IMR-90 (cell line): ENCODE results near the gene LINGO1. TPM values are rescaled to one million over a fixed set of nuclear protein-coding genes. Genes with fewer than 3 reads are reported as not detected.

Source experiments
- ATAC-seq: fragments of 200-7000 bp; cut with Tn5 transposase; 2 replicates; pipeline ENCODE4 v1.9.1; 2020; ENCODE audit warnings: low read depth, mild to moderate bottlenecking, moderate library complexity
- BruUV-seq: library from RNA; stranded (reverse); fragments of 400-500 nt; replicated peaks from 2 replicates; lab custom pipeline; 2021; lab: Mats Ljungman, UMichigan
- CTCF ChIA-PET: fragments of 300-600 bp; formaldehyde crosslinking; extraction: SDS; loops from one replicate; lab custom pipeline; 2021; ENCODE audit warnings: antibody characterized with exemption; lab: Yijun Ruan, JAX
- POLR2A ChIA-PET: fragments of 300-600 bp; sonication (Branson Sonifier 250); formaldehyde crosslinking; loops from one replicate; lab custom pipeline; 2022; ENCODE audit warnings: antibody characterized with exemption; ENCODE audit not compliant: unreplicated experiment; lab: Charles Lee
- DNase-seq: peaks from one replicate; pipeline ENCODE4 v3.0.0; 2013
- H2AFZ ChIP-seq: replicated peaks from 2 replicates; pipeline ENCODE3; 2013; ENCODE audit warnings: low read length, mild to moderate bottlenecking; ENCODE audit not compliant: poor library complexity
- H2AK5ac ChIP-seq: 2 replicates; pipeline ENCODE4 v1.6.1; 2013; ENCODE audit warnings: low read depth, low read length, inconsistent platforms
- H2AK9ac ChIP-seq: replicated peaks from 2 replicates; pipeline ENCODE3; 2013; ENCODE audit warnings: mild to moderate bottlenecking, low read depth, low read length, moderate library complexity; ENCODE audit not compliant: poor library complexity
- H2BK120ac ChIP-seq: 2 replicates; pipeline ENCODE4 v1.6.1; 2013; ENCODE audit warnings: low read depth, low read length, inconsistent platforms
- H2BK15ac ChIP-seq: 3 replicates; pipeline ENCODE4 v1.6.1; 2013; ENCODE audit warnings: low read depth, low read length, inconsistent platforms
- H2BK20ac ChIP-seq: 2 replicates; pipeline ENCODE4 v1.6.1; 2013; ENCODE audit warnings: low read depth, mild to moderate bottlenecking, inconsistent platforms, low read length, moderate library complexity
- H2BK5ac ChIP-seq: 2 replicates; pipeline ENCODE4 v1.6.1; 2013; ENCODE audit warnings: mild to moderate bottlenecking, low read depth, low read length, inconsistent platforms; ENCODE audit not compliant: poor library complexity, severe bottlenecking
- H3K14ac ChIP-seq: replicated peaks from 2 replicates; pipeline ENCODE4 v1.6.1; 2013; ENCODE audit warnings: low read depth, low read length, inconsistent platforms
- H3K18ac ChIP-seq: 2 replicates; pipeline ENCODE4 v1.6.1; 2013; ENCODE audit warnings: low read depth, low read length, control low read depth
- H3K23ac ChIP-seq: 2 replicates; pipeline ENCODE4 v1.6.1; 2013; ENCODE audit warnings: low read depth, low read length, inconsistent platforms
- H3K27ac ChIP-seq: 2 replicates; pipeline ENCODE4 v1.5.1; 2013; ENCODE audit warnings: mild to moderate bottlenecking, control low read depth, low read length; ENCODE audit not compliant: insufficient read depth
- H3K27me3 ChIP-seq: 2 replicates; pipeline ENCODE4 v1.6.1; 2013; ENCODE audit warnings: low read length; ENCODE audit not compliant: control insufficient read depth, insufficient read depth
- H3K36me3 ChIP-seq: 2 replicates; pipeline ENCODE4 v1.6.1; 2013; ENCODE audit warnings: low read length, mixed read lengths; ENCODE audit not compliant: control insufficient read depth, insufficient read depth
- H3K4ac ChIP-seq: 2 replicates; pipeline ENCODE4 v1.6.1; 2013; ENCODE audit warnings: low read depth, low read length, inconsistent platforms
- H3K4me1 ChIP-seq: 2 replicates; pipeline ENCODE4 v1.6.1; 2013; ENCODE audit warnings: low read length, mixed read lengths; ENCODE audit not compliant: control insufficient read depth, insufficient read depth
- H3K4me2 ChIP-seq: 2 replicates; pipeline ENCODE4 v1.6.1; 2013; ENCODE audit warnings: low read depth, mild to moderate bottlenecking, control low read depth, low read length, moderate library complexity
- H3K4me3 ChIP-seq: 2 replicates; pipeline ENCODE4 v1.5.1; 2013; ENCODE audit warnings: low read depth, mild to moderate bottlenecking, control low read depth, low read length, moderate library complexity; ENCODE audit not compliant: insufficient read depth
- H3K56ac ChIP-seq: 2 replicates; pipeline ENCODE4 v1.6.1; 2013; ENCODE audit warnings: low read length, inconsistent platforms; ENCODE audit not compliant: insufficient read depth; ENCODE audit errors: extremely low read depth
- H3K79me1 ChIP-seq, 2 experiments: 2 replicates each; pipeline ENCODE4 v1.6.1; 2013; ENCODE audit warnings: low read length in 2 of 2, inconsistent platforms in 1 of 2, low read depth in 1 of 2
- H3K9ac ChIP-seq: 2 replicates; pipeline ENCODE4 v1.6.1; 2013; ENCODE audit warnings: low read depth, low read length, control low read depth
- H3K9me1 ChIP-seq: 2 replicates; pipeline ENCODE4 v1.6.1; 2013; ENCODE audit warnings: low read length, inconsistent platforms; ENCODE audit not compliant: insufficient read depth
- H3K9me3 ChIP-seq: 2 replicates; pipeline ENCODE4 v1.6.1; 2013; ENCODE audit warnings: low read length; ENCODE audit not compliant: control insufficient read depth, insufficient read depth
- H4K20me1 ChIP-seq: 2 replicates; pipeline ENCODE4 v1.6.1; 2013; ENCODE audit warnings: low read length, inconsistent platforms; ENCODE audit not compliant: insufficient read depth
- H4K5ac ChIP-seq: 2 replicates; pipeline ENCODE4 v1.6.1; 2013; ENCODE audit warnings: mild to moderate bottlenecking, low read depth, low read length, control low read depth
- H4K8ac ChIP-seq, 2 experiments: 2 replicates each; pipeline ENCODE4 v1.6.1; 2013; ENCODE audit warnings: low read depth in 2 of 2, low read length in 2 of 2, control low read depth in 1 of 2, inconsistent platforms in 1 of 2
- H4K91ac ChIP-seq: 2 replicates; pipeline ENCODE4 v1.6.1; 2013; ENCODE audit warnings: low read depth, low read length, inconsistent platforms; ENCODE audit not compliant: insufficient read depth
- BHLHE40 ChIP-seq: fragments of 150-350 bp; IDR thresholded peaks from 2 replicates; pipeline ENCODE4 v1.6.1; 2016; ENCODE audit warnings: mild to moderate bottlenecking, low read depth, low read length
- CEBPB ChIP-seq: IDR thresholded peaks from 2 replicates; pipeline ENCODE4 v1.6.1; 2012; ENCODE audit warnings: low read depth, low read length, improper control_type of control experiment
- CHD1 ChIP-seq: IDR thresholded peaks from 2 replicates; pipeline ENCODE4 v1.6.1; 2012; ENCODE audit warnings: low read depth, low read length, improper control_type of control experiment
- FOS ChIP-seq: fragments of 150-350 bp; IDR thresholded peaks from 2 replicates; pipeline ENCODE4 v1.6.1; 2016; ENCODE audit warnings: low read depth, low read length
- MAFK ChIP-seq: IDR thresholded peaks from 2 replicates; pipeline ENCODE4 v1.6.1; 2012; ENCODE audit warnings: low read depth, low read length, improper control_type of control experiment
- MAZ ChIP-seq: IDR thresholded peaks from 2 replicates; pipeline ENCODE4 v1.6.1; 2012; ENCODE audit warnings: low read depth, mild to moderate bottlenecking, low read length, improper control_type of control experiment, moderate library complexity, borderline replicate concordance
- MXI1 ChIP-seq: IDR thresholded peaks from 2 replicates; pipeline ENCODE4 v1.6.1; 2012; ENCODE audit warnings: low read depth, mild to moderate bottlenecking, low read length, moderate library complexity, borderline replicate concordance
- NFE2L2 ChIP-seq: fragments of 150-350 bp; IDR thresholded peaks from 2 replicates; pipeline ENCODE4 v1.6.1; 2016; ENCODE audit warnings: low read depth, mild to moderate bottlenecking, low read length
- POLR2A ChIP-seq: IDR thresholded peaks from 2 replicates; pipeline ENCODE4 v1.6.1; 2012; ENCODE audit warnings: mild to moderate bottlenecking, low read depth, low read length
- RAD21 ChIP-seq: IDR thresholded peaks from 2 replicates; pipeline ENCODE4 v1.6.1; 2012; ENCODE audit warnings: low read length, improper control_type of control experiment
- RCOR1 ChIP-seq: IDR thresholded peaks from 2 replicates; pipeline ENCODE4 v1.6.1; 2012; ENCODE audit warnings: mild to moderate bottlenecking, low read length, improper control_type of control experiment; ENCODE audit not compliant: insufficient replicate concordance
- RFX5 ChIP-seq: IDR thresholded peaks from 2 replicates; pipeline ENCODE4 v1.8.0; 2012; ENCODE audit warnings: low read depth, mild to moderate bottlenecking, low read length, moderate library complexity
- SMC3 ChIP-seq: fragments of 150-350 bp; IDR thresholded peaks from 2 replicates; pipeline ENCODE4 v1.6.1; 2016; ENCODE audit warnings: low read depth, mild to moderate bottlenecking, antibody characterized with exemption, low read length, moderate library complexity
- WGBS, 2 experiments: methylation state at CpG; one replicate each; pipeline versions ENCODE4 v1.1.5 to v1.1.7; 2013; ENCODE audit warnings: missing lambda C conversion rate in 2 of 2; ENCODE audit not compliant: insufficient read length in 1 of 2; ENCODE audit errors: extremely low coverage in 2 of 2; 5-methylcytosine and 5-hydroxymethylcytosine counted together
- dilution Hi-C: fragments of 300-500 bp; cut with HindIII; formaldehyde crosslinking; loops from one replicate; pipeline ENCODE4 v1.14.3; 2018; ENCODE audit warnings: low sequenced_read_pairs; ENCODE audit not compliant: unreplicated experiment
- in situ Hi-C: fragments of 300-500 bp; cut with MboI; formaldehyde crosslinking; loops from 3 replicates; pipeline ENCODE4 v1.14.3; 2019; ENCODE audit warnings: low sequenced_read_pairs, inconsistent platforms, mixed read lengths
- intact Hi-C: fragments of 100-400 bp; cut with micrococcal nuclease; formaldehyde crosslinking; loops from 2 replicates; pipeline ENCODE4 v1.10.0; 2022
- polyA plus RNA-seq, 3 experiments: library from polyadenylated mRNA; depleted of rRNA; stranded (reverse); fragments of >200 nt; gene quantifications; 2 replicates each; pipeline ENCODE4 v1.2.3, GENCODE V29; 2012; ENCODE audit warnings: low replicate concordance in 1 of 3
- total RNA-seq: library from RNA; depleted of rRNA; stranded (reverse); fragments of >200 nt; gene quantifications from 2 replicates; pipeline ENCODE4 v1.2.3, GENCODE V29; 2012
- TF ChIP-seq, protein P1 (sequence below): fragments of 150-350 bp; IDR thresholded peaks from 2 replicates; pipeline ENCODE4 v1.6.1; 2016; ENCODE audit warnings: low read depth, mild to moderate bottlenecking, low read length, moderate library complexity, borderline replicate concordance
- TF ChIP-seq, protein P2 (sequence below): fragments of 150-350 bp; IDR thresholded peaks from 2 replicates; pipeline ENCODE4 v1.6.1; 2017; ENCODE audit warnings: mild to moderate bottlenecking, antibody characterized with exemption, low read length, low read depth
- TF ChIP-seq, protein P3 (sequence below): conservative IDR thresholded peaks from 2 replicates; pipeline ENCODE4 v1.5.1; 2012; ENCODE audit warnings: mild to moderate bottlenecking, low read depth, low read length, improper control_type of control experiment

The LINGO1 gene
- total and polyA plus RNA-seq, 2 of the 4 experiments (the other 2 are of a cell fraction): 0.05 TPM; not detected in 1

DNA sequence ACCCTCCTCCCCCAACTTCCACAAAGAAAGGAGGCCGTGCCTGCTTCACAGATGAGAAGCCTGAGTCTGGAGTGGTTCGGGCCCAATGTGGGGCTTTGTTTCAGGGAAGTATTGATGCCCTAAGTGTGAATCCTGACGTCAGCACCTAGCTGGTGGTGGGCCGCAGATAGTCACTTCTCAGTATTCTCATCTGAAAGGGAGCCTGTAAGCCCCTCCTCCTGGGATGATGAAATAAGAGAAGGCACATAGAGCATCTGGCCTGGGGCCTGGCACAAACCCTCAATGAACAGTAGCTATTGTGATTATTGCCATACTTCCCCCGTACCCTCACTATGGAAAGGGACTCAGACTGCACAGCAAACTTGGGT is 24.8 kb downstream of the LINGO1 start:
- no peaks in the 10 kb centered on the region for H3K9me3 ChIP-seq
- H3K36me3 ChIP-seq: no peaks in the 10 kb centered on the region
- H4K8ac ChIP-seq: no peak overlapping the region
- H3K27ac ChIP-seq: no peak overlapping the region
- DNase-seq (no peak), ATAC-seq (no peak)
- no peak overlapping the region for H4K5ac ChIP-seq
- H2BK5ac ChIP-seq: no peak overlapping the region
- H3K4me1 ChIP-seq: 0 out of 2 replicates have a peak, but pooled peaks cover 5% of the 10 kb centered on the region
- WGBS, 2 experiments: no CpG with 5 or more reads among the region's 5 CpGs
- no peak overlapping the region for H4K91ac ChIP-seq
- dilution Hi-C loops (no loop called here), intact Hi-C loops (no loop called here), in situ Hi-C loops (no loop called here)
- ChIA-PET CTCF (no interaction called here), POLR2A (no interaction called here)
- peaks cover 27% of the 10 kb centered on the region for H3K27me3 ChIP-seq
- H3K14ac ChIP-seq: no peak overlapping the region
- H4K20me1 ChIP-seq: no peaks in the 10 kb centered on the region
- H3K23ac ChIP-seq: no peak overlapping the region
- H3K9me1 ChIP-seq: no peaks in the 10 kb centered on the region
- TF ChIP-seq SMC3 (no peak), BHLHE40 (no peak), RFX5 (no peak), FOS (no peak), RCOR1 (no peak), MXI1 (no peak), RAD21 (no peak), NFE2L2 (no peak), POLR2A (no peak), CEBPB (no peak), MAZ (no peak), MAFK (no peak), CHD1 (no peak)
- TF ChIP-seq, protein P1, sequence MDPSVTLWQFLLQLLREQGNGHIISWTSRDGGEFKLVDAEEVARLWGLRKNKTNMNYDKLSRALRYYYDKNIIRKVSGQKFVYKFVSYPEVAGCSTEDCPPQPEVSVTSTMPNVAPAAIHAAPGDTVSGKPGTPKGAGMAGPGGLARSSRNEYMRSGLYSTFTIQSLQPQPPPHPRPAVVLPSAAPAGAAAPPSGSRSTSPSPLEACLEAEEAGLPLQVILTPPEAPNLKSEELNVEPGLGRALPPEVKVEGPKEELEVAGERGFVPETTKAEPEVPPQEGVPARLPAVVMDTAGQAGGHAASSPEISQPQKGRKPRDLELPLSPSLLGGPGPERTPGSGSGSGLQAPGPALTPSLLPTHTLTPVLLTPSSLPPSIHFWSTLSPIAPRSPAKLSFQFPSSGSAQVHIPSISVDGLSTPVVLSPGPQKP: no peak
- TF ChIP-seq, protein P2, sequence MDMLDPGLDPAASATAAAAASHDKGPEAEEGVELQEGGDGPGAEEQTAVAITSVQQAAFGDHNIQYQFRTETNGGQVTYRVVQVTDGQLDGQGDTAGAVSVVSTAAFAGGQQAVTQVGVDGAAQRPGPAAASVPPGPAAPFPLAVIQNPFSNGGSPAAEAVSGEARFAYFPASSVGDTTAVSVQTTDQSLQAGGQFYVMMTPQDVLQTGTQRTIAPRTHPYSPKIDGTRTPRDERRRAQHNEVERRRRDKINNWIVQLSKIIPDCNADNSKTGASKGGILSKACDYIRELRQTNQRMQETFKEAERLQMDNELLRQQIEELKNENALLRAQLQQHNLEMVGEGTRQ: no peak
- TF ChIP-seq, protein P3, sequence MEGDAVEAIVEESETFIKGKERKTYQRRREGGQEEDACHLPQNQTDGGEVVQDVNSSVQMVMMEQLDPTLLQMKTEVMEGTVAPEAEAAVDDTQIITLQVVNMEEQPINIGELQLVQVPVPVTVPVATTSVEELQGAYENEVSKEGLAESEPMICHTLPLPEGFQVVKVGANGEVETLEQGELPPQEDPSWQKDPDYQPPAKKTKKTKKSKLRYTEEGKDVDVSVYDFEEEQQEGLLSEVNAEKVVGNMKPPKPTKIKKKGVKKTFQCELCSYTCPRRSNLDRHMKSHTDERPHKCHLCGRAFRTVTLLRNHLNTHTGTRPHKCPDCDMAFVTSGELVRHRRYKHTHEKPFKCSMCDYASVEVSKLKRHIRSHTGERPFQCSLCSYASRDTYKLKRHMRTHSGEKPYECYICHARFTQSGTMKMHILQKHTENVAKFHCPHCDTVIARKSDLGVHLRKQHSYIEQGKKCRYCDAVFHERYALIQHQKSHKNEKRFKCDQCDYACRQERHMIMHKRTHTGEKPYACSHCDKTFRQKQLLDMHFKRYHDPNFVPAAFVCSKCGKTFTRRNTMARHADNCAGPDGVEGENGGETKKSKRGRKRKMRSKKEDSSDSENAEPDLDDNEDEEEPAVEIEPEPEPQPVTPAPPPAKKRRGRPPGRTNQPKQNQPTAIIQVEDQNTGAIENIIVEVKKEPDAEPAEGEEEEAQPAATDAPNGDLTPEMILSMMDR: no peak
- no peak overlapping the region for H2BK15ac ChIP-seq
- H2BK120ac ChIP-seq: no peak overlapping the region
- H3K9ac ChIP-seq: no peak overlapping the region
- H2AK9ac ChIP-seq: no peak overlapping the region
- H3K56ac ChIP-seq: no peak overlapping the region
- H3K4me2 ChIP-seq: no peak overlapping the region
- no peak overlapping the region for H2AFZ ChIP-seq
- no peak overlapping the region for H3K4me3 ChIP-seq
- H3K18ac ChIP-seq: no peak overlapping the region
- no TSS peak for BruUV-seq
- H2AK5ac ChIP-seq: no peak overlapping the region
- H3K79me1 ChIP-seq: no peaks in the 10 kb centered on the region
- H3K4ac ChIP-seq: no peak overlapping the region
- no peak overlapping the region for H2BK20ac ChIP-seq
